ENCODE results near the gene CLEC4F.
A peak's percentile ranks its signal among the peaks of the same experiment; 100 is the strongest.
"Not testable (repeated sequence)": the region's sequence is repeated elsewhere in the genome, so short reads cannot be mapped to it uniquely, and the experiment has no call there.

CLEC4F gene

DNA sequence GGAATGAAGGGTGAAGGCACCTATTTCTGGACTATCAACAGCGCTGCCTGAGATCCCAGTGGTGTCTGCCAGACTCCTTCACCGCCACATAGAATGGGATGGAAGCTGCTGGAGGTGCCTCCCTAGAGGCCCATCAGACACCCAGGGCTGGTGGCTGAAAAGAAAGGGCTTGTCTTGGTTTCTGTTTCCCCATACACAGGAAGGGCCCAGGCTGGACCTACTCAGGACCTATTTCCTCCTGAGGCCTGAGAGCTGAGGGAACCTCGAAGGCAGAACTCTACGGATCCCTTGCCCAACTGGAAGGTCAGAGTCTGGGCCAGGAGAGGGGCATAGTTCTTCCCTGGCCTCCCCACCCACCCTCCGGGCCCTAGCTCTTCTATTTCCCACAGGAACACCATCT is 2.9 kb upstream of the CLEC4F start:
- no peak for DNase-seq

DNA sequence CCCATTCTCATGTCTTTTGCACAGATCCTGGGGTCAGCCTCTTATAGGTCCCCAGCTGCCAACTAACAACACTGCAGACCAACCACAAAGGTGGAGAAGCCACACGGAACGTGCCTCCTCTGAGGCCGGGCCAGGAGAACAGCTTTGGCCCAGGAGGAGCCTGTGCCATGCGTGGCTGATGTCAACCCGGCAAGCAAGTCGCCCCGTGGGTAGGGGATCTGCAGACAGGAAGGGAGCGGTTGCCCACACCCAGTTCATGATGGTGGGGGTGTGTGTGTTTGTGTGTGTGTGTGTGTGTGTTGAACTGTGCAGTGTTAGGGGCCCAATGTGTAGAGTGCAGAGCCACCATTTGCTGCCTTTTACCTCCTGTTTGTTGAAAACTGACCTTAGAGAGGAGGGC is 2.4 kb upstream of the CLEC4F start:
- no peak for DNase-seq

DNA sequence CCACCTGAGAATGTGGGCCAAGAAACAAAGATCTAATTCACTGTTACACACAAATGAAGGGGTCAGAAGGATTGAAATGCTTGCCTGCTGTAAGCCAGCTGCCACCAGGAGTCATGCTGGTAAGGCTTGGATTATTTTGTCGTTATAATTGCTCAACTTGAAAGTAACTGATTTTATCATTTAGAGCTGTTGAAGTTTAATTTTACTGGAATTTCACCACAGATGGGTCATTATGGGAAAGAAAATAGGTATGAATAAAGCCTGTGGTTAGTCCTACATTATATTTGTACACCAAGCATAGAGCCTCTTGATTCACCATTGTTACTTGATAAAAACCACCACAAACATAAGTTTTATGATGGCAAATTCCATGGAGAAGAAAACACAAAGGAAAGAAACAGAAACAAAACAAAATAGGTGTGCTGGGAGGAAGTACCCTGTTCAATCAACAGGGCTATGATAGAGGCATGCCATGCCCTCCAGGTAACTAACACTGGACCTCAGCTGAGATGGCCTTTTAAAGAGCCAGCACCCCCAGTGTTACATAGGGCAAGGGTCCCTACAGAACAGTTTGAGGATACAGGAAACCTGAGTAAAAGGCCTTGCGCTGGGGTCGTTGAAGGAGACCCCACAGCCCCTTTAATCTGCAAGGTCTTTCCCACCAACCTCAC is 3.0 kb downstream of the CLEC4F start:
- DNase-seq = no peak

DNA sequence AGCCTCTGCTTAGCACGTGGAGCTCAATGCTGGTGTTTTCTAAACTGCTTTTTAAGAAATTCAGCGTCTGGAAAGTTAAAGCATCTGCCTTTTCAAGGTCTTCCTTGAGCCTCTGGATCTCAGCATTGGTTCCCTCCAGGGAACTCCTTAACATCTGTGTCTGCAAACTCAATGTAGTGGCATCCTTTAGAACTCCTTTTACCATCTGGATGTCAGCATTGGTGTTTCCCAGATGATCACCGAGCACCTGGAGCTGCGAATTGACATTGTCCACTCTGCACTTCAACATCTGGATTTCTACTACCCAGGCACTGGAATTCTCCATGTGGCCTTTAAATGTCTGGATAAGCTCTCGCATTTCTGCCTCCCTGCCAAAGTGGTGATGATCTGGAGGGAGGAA is 3.7 kb downstream of the CLEC4F start:
- no peak for DNase-seq

DNA sequence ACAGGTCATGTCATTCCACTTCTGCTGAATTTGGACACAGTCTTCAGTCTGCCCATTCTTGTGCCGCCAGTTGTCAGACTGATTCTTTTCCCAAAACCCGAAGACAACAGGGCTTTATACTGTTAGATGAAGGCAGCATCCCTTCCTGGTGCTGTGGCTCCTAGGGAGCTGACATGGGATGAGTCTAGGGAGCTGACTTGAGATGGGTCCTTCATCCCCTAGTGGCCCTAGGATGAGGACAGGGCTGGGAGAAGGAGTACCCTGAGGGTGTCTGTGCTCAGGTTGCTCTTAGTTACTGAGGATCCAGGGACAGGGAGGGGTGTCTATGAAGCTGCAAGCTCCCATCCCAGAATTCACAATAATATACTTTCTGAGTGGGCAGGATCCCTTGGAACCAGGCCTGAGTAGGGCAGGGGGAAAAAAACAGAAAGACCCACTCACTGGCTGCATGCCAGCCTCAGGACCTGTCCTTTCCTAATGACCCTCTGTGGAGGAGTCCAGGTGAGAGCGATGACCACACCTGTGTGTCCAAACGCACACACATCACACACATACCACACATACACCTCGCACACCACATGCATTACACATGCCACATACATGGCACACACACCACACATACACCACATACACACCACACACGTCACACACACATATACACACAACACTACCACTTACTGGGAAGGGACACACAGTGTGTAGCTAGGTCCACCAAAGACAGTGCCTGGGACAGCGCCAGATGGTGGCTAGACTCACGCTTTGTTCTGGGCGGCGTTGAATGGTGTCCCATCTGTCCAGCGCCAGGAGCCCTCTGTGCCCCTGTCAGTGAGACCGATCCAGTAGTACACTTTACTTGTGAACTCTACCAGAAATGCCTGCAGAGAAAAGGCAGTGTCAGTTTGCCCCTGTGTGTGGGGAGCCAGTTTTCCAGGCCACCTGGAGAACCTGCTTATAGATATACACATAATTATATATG is 11.1 kb downstream of the CLEC4F start:
- DNase-seq = no peak

DNA sequence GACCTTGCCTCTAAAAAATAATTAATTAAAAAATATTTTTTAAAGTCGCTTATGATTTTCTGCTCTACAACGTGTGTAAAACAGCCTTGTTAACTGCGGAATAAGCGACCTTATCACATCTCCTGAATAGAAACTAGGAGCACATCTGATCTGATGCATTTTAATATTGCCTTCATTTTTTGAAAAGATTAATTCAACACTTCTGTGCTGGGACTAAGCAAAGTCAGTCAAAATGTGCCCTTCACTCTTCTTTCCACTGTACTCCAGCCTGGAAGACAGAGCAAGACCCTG is 12.6 kb downstream of the CLEC4F start:
- no peak for DNase-seq

DNA sequence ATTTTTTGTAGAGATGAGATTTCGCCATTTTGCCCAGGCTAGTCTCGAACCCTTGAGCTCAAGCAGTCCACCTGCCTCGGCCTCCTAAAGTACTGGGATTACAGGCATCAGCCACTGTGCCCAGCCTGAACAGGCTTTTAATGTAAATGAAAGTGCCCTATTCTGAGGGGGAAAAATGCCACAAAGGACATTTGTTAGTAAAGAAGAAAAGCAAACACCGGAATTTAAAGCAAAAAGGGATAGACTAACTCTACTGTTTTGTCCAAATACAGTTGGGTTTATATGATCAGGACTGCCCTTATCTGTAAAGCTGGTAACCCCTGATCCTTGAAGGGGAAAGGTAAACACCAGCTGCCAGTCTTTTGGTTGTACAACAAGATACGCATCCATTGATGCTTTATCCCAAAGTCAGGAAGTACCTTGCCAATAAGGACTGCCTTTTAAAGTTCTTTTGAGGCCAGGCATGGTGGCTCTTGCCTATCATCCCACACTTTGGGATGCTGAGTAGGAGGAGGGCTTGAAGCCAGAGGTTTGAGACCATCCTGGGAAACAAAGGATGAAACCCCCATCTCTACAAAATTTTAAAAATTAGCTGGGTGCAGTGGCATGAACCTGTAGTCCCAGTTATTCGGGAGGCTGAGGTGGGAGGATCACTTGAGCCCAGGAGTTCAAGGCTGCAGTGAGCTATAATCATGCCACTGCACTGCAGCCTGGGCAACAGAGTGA is 13.1 kb downstream of the CLEC4F start:
- DNase-seq = no peak

DNA sequence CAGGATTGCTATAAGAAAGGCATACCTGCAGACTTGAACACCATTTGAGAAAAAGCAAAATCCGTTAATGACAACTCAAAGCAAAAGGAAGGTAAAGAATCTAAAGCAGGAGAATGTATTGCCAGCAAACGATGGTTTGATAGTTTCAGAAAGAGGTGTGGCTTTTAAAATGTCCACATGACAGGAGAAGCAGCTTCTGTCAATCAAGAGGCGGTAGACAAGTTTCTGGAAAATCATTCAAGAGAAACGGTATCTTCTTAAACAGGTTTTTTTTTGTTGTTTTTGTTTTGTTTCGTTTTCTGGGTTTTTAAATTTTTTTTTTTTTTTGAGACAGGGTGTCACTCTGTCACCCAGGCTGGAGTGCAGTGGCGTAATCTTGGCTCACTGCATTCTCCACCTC is 13.8 kb downstream of the CLEC4F start:
- DNase-seq = no peak

DNA sequence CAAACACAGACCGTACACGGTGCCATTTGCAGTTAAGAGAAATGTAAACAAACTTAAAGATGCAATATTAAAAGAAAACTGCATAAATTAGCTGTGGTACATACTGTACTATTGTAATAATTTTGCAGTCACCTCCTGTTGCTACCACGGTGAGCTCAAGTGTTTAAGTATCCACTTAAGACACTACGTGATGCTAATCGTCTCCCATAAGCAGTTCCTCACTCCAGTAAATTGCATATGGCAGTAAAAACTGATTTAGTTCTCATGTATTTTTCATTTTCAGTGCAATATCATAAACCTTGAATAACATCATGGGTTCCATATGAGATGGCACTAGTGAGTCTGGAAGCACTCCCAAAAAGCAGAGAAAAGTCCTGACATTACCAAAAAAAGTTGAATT is 14.4 kb downstream of the CLEC4F start:
- no peak for DNase-seq

DNA sequence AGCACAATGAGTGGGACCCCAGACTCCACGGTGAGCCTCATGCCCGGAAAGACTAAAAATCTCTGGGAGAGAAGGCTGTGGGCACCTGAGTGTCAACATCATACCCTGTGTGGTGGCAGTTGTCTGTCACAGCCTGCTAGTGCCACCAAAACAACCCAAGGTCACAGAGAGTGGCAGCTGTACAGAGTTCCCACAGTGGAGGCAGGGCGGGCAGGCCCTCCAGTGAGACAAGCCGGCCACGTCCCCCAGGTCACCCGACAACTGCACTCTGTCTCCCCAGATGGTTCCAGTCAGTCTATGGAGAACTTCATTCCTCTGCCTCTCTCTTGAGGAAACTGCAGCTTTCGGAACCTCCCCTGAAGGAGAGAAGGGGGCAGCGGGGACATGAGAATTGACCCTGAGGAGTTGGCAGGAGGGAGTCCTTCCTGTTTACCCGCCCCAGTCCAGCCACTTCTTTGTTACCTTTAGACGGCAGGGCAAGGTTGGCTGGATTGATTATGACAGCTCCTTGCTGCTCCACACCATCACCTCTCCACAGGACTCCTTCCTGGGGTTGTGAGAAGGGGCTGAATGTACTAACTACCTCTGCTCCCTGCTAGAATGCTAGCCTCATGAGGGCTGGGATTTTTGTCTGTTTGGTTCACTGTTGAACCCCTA is 18.7 kb downstream of the CLEC4F start:
- no peak for DNase-seq

DNA sequence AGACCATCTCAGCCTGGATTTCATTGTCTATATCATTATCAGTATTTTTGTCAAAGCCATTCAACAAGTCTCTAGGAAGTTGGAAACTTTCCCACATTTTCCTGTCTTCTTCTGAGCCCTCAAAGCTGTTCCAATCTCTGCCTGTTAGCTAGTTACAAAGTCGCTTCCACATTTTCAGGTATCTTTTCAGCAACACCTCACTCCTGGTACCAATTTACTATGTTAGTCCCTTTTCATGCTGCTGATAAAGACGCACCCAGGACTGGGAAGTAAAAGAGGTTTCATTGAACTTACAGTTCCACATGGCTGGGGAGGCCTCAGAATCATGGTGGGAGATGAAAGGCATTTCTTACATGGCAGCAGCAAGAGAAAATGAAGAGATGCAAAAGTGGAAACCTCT is 20.7 kb downstream of the CLEC4F start:
- DNase-seq = no peak

DNA sequence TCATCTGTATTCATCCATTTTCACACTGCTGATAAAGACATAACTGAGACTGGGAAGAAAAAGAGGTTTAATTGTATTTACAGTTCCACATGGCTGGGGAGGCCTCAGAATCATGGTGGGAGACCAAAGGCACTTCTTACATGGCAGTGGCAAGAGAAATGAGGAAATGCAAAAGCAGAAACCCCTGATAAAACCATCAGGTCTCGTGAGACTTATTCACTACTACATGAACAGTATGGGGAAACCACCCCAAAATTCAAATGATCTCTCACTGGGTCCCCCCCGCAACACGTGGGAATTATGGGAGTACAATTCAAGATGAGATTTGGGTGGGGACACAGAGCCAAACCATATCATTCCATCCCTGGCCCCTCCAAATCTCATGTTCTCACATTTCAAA is 22.4 kb downstream of the CLEC4F start:
- DNase-seq = not testable (repeated sequence)

DNA sequence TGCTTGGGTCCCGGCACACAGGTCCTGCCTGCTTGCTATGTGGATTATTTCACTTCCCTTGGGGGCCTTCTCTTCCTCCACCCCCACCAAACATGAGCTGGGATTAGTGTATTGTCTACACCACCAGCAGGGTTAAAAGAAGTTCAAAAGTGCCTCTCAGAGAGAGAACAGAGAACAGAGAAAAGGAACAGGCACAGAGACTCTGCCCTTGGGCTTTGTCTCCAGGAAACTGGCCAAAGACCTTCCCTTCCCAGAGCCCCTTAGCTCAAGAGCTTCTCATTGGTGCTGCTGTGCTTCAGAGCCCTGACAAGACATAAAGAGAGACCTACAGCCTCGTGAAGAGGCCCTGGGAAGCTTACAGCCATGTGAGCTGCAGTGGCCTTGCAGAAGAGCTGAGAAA is 22.9 kb downstream of the CLEC4F start:
- no peak for DNase-seq

DNA sequence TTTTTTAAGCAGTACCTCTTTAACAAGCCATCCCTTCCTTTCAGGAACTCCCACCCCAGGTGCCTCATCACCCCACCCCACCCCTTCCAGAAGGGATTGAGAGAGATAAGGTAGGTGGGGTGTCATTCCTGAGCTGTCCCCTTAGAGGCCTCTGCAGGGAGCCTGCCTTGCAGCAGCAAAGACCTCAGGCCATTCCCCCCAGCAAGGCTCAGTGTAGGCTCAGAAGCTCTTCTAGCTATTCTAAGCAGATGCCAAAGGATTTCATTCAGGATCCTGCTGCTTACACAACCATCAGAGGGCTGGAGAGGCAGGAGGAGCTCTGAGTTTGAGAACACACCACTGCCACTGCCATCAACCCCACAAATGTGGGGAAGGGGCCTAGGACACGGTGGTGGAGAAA is 24.1 kb downstream of the CLEC4F start:
- DNase-seq = no peak

DNA sequence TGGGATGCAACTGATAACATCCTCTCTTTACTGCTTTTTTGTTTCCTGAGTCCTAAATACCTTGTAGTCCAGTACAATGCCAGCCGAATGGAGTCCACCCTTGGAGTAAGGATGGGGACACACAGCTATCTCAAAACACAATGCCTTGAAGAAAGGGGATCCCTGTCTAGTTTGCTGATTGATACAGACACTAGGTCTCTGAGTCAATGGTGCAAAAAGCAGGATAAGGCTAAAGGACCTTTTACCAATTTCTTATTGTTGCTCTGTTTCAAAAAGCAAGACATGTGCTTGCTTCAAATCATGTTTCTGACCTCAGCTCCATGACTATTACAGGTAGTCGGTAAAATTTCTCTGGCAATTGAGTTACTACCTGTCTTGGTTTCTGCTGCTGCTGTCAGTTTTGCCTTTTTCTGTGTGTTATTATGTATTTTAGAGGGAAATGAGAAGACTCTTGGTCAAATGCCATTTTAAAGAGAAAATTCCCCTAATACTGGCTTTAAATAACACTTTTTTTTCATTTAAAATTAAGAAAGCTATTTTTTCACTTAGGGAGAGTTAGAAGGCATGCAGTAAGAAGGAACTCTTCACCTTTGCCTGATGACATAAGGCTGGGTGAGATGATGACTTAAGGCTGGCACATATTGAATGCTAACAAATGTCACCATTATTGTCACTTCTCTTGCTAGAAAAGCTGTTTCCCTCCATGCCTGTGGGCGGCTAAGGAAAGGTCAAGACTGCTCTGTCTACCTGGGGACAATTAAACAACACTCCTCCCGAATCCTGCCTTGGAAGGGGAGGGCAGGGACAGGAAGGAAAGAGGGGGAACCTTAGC is 25.0 kb downstream of the CLEC4F start:
- no peak for DNase-seq

DNA sequence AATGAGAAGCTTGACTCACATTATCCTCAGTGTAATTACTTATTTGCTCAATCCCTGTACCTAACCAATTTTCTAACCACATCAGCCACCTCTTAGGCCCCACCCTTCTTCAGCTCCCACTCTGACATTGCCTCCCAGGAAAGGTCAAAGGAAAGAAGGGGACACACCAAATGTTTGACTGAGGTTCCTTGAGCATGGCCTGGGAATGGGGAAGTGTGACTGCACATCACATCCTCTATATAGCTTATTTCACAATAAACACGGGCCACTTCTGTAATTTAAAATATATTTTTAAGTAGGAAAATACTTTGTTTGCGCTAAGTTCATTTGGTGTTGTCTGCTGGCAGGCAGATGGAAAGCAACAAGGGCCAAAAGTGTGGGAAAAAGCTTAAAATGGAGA is 26.9 kb downstream of the CLEC4F start:
- DNase-seq = no peak

DNA sequence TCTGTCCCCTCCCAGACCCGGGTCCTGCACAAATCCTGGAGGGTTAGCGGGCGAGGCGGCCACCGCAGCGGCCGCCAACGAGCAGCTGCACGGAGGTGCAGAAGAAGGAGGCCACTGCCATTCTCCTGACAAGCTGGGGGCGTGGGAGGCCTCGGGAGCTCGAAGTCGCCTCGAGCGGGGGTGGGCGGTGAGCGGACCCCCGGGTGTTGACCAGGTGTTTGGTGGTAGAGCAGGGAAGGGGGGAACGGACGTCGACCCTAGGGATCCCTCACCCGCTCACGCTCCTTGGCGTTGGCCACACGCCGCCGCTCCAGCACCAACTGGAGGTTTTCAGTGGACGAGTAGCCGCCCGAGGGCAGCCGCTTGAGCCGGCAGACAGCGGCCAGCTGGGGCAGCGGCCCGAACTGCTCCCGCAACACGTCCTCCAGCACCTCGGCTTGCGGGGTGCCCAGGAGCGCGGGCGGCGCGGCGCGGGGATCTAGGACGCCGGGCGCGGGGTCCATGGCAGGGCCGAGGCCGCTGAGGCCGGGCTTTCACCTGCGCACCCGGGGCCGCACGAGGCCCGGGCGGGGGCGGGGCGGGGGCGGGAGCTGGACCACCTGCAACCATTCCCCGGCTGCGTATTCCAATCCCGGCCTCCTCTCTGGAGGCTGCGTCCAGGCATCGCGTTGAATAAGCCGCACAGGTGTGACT is 30.1 kb downstream of the CLEC4F start, which contains the start of gene FIGLA:
Gene FIGLA (minus strand): TSS at position 508 of the 693 bp plus-strand sequence. CDS start 5 bp downstream, at position 503.
- no peak for DNase-seq

DNA sequence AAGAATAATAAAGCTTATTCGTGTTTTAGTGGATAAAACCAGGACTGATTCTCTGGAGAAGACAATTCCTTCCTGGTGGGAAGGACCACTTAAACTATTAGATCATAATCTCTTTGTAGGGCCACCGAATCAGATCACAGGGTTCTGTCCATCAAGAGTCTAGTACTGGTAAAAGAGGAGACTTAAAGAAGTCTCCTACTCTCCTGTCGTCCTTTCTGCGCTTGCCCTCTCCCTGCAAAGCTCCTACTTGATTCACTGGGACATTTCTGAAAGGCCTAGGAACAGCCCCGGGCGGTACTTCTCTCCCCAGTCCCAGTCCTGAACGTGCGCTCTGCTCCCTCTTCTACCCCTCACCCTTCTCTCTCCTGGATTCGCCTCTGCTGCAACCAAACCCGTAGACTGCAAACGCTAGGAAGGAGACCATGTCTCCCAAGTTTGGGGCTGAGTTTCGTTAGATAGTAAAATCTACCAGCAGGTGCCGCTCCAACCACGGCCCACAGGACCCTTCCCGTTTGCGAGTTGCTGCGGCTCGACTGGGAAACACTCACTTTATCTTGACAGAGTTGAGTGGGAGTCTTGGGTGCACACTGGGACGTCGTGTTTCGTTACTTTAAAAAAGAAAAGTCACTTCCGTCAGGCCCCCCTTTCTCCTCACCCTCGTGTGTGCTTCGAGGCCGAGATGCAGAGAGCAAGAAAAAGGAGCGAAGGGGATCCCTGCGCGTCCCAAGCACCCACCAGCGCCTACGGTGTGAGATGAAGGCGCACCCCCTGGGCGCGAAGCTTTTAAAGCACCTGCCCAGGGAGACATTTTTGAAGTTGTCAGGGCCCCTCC is 30.9 kb downstream of the CLEC4F start:
- DNase-seq = peak; percentile 62

DNA sequence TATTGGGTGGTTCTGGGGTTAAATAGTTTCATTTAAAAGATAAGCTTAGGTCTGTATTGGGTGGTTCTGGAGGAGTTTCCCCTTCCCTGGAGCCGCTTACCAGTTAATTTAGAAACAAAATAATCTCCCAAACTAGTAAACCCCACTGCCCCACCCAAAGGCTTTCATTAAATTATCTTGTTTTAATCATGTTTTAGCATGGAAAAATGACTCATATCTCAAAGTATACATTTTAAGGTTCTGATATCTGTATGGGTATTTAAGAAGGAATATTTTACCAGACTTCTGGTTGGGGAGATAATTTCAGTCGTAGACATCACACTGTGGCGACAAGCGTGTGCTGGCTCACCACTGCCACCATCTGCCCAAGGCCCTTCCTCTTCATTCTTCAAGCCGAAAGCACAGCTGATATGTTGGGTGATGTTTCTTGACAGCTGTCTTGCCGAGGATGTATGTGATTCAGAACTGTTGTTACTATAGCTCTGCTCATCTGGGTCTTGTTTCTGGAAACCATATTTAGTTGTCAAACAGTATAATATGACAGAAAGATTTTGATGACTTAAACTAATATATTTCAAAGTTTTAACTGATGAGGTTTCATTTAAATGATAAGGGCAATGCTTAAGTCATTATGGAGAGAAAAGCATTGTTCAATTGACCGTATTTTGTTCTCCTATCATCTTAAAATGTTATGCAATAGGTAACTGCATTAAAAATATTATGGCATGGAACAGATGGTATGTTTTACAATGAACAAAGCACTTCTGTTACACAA is 35.1 kb downstream of the CLEC4F start:
- DNase-seq = peak; percentile 14

DNA sequence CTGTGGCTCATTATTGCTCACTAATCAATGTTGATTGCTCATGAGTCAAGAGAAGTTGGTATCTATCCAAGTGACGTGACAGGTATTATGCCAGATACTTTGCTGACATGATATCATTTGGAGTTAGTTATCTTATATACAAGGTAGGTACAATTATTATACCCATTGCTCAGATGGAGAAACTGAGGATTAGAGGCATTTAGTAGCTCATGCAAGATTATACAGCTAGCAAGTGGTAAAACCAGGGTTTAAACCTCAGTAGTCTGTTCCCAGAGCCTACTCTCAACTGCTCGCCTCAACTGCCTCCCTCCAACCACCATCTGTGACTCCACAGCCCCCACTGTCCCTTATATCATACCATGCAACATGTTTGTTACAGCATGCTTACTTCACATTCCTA is 36.1 kb downstream of the CLEC4F start:
- no peak for DNase-seq

Measured in EL (cell line).